Breast epithelium (tissue), 4 donors: ENCODE measurements around the gene ANGEL2. TPM values are rescaled to one million over a fixed set of nuclear protein-coding genes. Genes with fewer than 3 reads are reported as not detected.
A peak's percentile ranks its signal among the peaks of the same experiment; 100 is the strongest.

ENCODE experiments used
- DNase-seq, 2 donors: peaks; one replicate each; pipeline ENCODE4 v3.0.0-alpha.2; 2019; ENCODE audit warnings: low spot score in 2 of 2
- H3K27ac ChIP-seq, 2 donors: fragments of 200-600 bp; sonication (generic) in 1 of 2; one replicate each; pipeline ENCODE4 v1.5.1; 2016 to 2019; ENCODE audit warnings: mild to moderate bottlenecking in 1 of 2
- H3K27me3 ChIP-seq, 2 donors: fragments of 200-600 bp; sonication (generic) in 1 of 2; one replicate each; pipeline versions ENCODE4 v1.5.1 to v1.6.0; 2017 to 2019; ENCODE audit warnings: control low read depth in 1 of 2, mild to moderate bottlenecking in 1 of 2
- H3K36me3 ChIP-seq: fragments of 200-600 bp; one replicate; pipeline ENCODE4 v1.5.1; 2019
- H3K4me1 ChIP-seq, 2 donors: fragments of 200-600 bp; sonication (generic); one replicate each; pipeline ENCODE4 v1.5.1; 2016 to 2019; ENCODE audit warnings: control low read depth in 1 of 2
- H3K4me3 ChIP-seq, 3 donors: fragments of 200-600 bp; sonication (generic); 1 replicate in 2 of 3; 2 replicates in 1 of 3; pipeline ENCODE4 v1.5.1; 2016 to 2019; ENCODE audit warnings: mild to moderate bottlenecking in 3 of 3, moderate library complexity in 2 of 3
- H3K9me3 ChIP-seq, 2 donors: fragments of 200-600 bp; sonication (generic) in 1 of 2; one replicate each; pipeline ENCODE4 v1.5.1; 2016 to 2019; ENCODE audit warnings: control low read depth in 1 of 2
- CTCF ChIP-seq, 3 donors: fragments of 450-650 bp; IDR thresholded peaks; one replicate each; pipeline ENCODE4 v1.5.1; 2016 to 2017; ENCODE audit warnings: antibody characterized with exemption in 3 of 3, mild to moderate bottlenecking in 3 of 3, moderate library complexity in 3 of 3
- POLR2A ChIP-seq: fragments of 450-650 bp; IDR thresholded peaks from one replicate; pipeline ENCODE4 v1.6.1; 2016; ENCODE audit warnings: antibody characterized with exemption, mild to moderate bottlenecking, moderate library complexity
- POLR2AphosphoS5 ChIP-seq, 3 donors: sonication (generic); formaldehyde crosslinking; IDR thresholded peaks; one replicate each; pipeline ENCODE4 v1.6.1; 2017; ENCODE audit warnings: antibody characterized with exemption in 3 of 3
- intact Hi-C: fragments of 100-400 bp; cut with DNase I; formaldehyde crosslinking; loops from one replicate; pipeline ENCODE4 v1.15.1; 2023; ENCODE audit warnings: low total_unique reads
- total RNA-seq, 3 donors: library from RNA; depleted of rRNA; stranded (reverse); fragments of >200 nt; gene quantifications; one replicate each; pipeline ENCODE4 v1.1.0, GENCODE V29; 2016

The ANGEL2 gene
- total RNA-seq, 3 donors from 2014 or later = 60.5 to 84.0 (median 72.4) TPM

- intact Hi-C loops = no loop called here
- TF ChIP-seq CTCF (IDR thresholded peaks at IDR 0.05) (no peak), POLR2AphosphoS5 (IDR thresholded peaks at IDR 0.05) (no peak), POLR2A (no peak)
- Histone ChIP-seq H3K4me1 (no peaks in the 10 kb centered on the region), H3K27ac (peak overlapping the region; percentile 25 to 48), H3K27me3 (no peaks in the 10 kb centered on the region), H3K9me3 (no peaks in the 10 kb centered on the region), H3K4me3 (peak overlapping the region; percentile 57 to 87 (median 65)), H3K36me3 (no peaks in the 10 kb centered on the region)
- no peak for DNase-seq
Measured at GRCh38 chr1:212951126-212951946, 64.3 kb downstream of the ANGEL2 start.

DNA sequence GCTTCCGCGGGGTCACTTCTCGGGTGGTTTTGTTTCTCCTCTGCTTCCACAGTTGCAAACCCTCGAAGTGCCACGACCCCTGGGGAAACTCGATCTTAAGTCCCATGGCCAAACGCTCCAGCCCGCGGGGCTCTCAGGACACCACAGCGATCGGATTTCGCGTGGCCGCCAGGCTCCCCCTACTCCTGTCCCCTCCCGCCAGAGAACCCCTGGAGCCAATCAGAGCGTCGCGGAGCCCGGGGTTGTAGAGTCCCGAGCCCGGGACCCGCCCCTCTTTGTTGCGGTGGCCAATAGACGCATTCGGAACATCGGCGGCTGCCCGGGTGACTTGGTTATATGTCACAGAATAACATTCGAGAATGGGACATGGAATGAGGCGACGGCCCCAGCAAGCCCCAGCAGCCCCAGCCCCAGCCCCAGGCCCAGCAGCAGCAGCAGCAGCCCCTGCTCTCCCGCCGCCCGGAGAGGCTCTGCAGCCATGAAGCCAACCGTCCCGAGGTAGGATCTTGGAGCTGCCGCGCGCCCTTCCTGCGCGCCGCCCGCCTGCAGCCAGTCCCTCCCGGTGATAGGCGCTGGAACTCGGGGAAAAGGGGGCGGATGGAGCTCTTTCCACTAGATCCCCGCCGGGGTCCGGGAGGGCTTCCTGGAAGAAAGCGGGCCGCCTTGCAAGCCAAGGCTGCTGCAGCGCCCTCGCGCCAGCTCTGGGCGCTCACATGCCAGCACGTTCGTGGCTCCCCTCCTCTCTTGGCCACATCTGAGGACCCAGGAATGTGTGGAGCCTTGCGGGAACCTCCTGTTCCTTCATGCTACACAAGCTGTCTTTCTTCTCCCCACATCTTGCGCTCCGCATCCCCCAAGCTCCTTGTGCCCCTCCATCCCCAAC, 65.2 kb downstream of the ANGEL2 start, which contains the start of gene VASH2:
VASH2 (plus strand) TSS at position 299 of the 883 bp plus-strand sequence. CDS start 1,002 bp downstream, outside the sequence.
- peak within 1 kb of the TSS; percentile 57 to 87 (median 65) for H3K4me3 ChIP-seq
- H3K27me3 ChIP-seq = no peaks in the 10 kb centered on the region
- no peaks in the 10 kb centered on the region for H3K4me1 ChIP-seq
- H3K36me3 ChIP-seq = no peaks in the 10 kb centered on the region
- TF ChIP-seq CTCF (IDR thresholded peaks at IDR 0.05) (no peak), POLR2A (no peak), POLR2AphosphoS5 (IDR thresholded peaks at IDR 0.05) (no peak)
- H3K27ac ChIP-seq = peak within 1 kb of the TSS in 1 of 2 donors; percentile 48
- H3K9me3 ChIP-seq = no peaks in the 10 kb centered on the region
- peak; percentile 76 to 80 for DNase-seq
- intact Hi-C loops = no loop called here

- no peak for DNase-seq
- H3K27ac ChIP-seq = no peak overlapping the region
Measured at GRCh38 chr1:212949771-212950170, 65.9 kb downstream of the ANGEL2 start.

DNA sequence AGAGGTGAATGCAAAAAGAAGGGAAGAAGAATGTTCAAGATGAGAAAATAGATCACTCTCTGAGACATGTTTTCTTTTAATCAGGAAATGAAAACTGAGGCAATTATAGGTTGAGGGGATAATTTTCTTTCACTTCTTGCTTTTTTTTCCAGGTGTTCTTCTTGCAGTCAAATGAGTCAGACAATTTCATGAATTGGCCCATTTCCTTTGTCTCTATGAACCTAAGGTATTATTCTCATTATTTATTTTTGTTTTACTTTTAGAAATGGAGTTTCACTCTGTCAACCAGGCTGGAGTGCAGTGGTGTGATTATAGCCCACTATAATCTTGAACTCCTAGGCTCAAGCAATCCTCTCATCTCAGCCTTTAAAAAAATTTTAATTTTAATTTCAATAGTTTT, 68.8 kb downstream of the ANGEL2 start:
- no peak overlapping the region for H3K27ac ChIP-seq
- H3K4me3 ChIP-seq = no peak overlapping the region
- no peak for DNase-seq
- H3K9me3 ChIP-seq = no peaks in the 10 kb centered on the region
- H3K4me1 ChIP-seq = no peaks in the 10 kb centered on the region
- H3K27me3 ChIP-seq = no peaks in the 10 kb centered on the region
- no peaks in the 10 kb centered on the region for H3K36me3 ChIP-seq
- TF ChIP-seq CTCF (IDR thresholded peaks at IDR 0.05) (no peak), POLR2AphosphoS5 (IDR thresholded peaks at IDR 0.05) (no peak), POLR2A (no peak)
- intact Hi-C loops = no loop called here

More at GRCh38 chr1:212949771-212950170, 65.9 kb downstream of the ANGEL2 start:
- no peak for TF ChIP-seq CTCF (IDR thresholded peaks at IDR 0.05)
- TF ChIP-seq POLR2A = no peak
- TF ChIP-seq POLR2AphosphoS5 (IDR thresholded peaks at IDR 0.05) = no peak
- Histone ChIP-seq H3K27me3 (no peaks in the 10 kb centered on the region), H3K9me3 (no peaks in the 10 kb centered on the region), H3K4me3 (peak overlapping the region; percentile 57 to 87 (median 65)), H3K4me1 (no peaks in the 10 kb centered on the region), H3K36me3 (no peaks in the 10 kb centered on the region)
- intact Hi-C loops = no loop called here
